ENCODE data around the gene FAHD1.

DNA sequence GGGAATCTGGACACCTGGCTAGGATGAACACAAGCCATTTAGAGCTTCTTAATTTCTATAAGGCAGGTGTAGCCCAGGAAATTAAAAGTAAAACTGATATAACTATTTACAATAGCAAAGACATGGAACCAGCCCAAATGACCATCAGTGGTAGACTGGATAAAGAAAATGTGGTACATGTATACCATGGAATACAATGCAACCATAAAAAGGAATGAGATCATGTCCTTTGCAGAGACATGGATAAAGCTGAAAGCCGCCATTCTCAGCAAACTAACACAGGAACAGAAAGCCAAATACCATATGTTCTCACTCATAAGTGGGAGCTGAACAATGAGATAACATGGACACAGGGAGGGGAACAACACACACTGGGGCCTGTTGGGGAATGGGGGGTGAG lies 19.4 kb downstream of the FAHD1 start:
- TF ChIP-seq ZNF75A (CRISPR knock-in tag; IDR thresholded peaks at IDR 0.05): no peak
- no peak for TF ChIP-seq MTA2 (IDR thresholded peaks at IDR 0.05; ENCODE audit: low read depth)
- no peak for TF ChIP-seq CBX2 (IDR thresholded peaks at IDR 0.05; ENCODE audit: insufficient read depth, low read length, poor library complexity, severe bottlenecking)
- TF ChIP-seq TAL1 (IDR thresholded peaks at IDR 0.05): no peak
- no peak for TF ChIP-seq NRF1 (conservative IDR thresholded peaks at IDR 0.05 in 1 of 2, IDR thresholded peaks at IDR 0.05 in 1 of 2)
- TF ChIP-seq TEAD4 (IDR thresholded peaks at IDR 0.05; ENCODE audit: low read length): no peak
- no peak for TF ChIP-seq TEAD4 (CRISPR knock-in tag; IDR thresholded peaks at IDR 0.05; ENCODE audit: borderline replicate concordance)

Measured in K562 (cell line).